GM19193 (cell line): ENCODE measurements around the gene CDH15.

ENCODE experiments used
- POLR2A ChIP-seq: IDR thresholded peaks from 4 replicates; pipeline ENCODE4 v1.6.1; 2011; ENCODE audit not compliant: insufficient read depth, insufficient read length; ENCODE audit errors: extremely low read depth

CDH15 gene

DNA sequence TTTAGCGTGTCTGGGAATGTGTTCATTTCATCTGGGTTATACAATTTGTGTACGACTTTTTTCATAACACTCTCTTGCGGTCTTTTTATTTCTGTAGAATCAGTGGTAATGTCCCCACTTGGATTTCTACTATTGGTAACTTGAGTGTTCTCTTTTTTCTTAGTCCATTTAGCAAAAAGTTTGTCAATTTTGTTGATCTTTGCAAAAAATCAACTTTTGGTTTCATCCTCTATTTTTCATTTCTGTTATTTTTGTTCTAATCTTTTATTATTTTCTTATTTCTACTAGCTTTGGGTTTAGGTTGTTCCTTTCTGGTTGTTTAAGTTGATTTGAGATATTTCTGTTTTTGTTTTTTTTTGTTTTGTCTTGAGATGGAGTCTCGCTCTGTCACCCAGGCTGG lies 36.4 kb downstream of the CDH15 start:
- TF ChIP-seq POLR2A: no peak

DNA sequence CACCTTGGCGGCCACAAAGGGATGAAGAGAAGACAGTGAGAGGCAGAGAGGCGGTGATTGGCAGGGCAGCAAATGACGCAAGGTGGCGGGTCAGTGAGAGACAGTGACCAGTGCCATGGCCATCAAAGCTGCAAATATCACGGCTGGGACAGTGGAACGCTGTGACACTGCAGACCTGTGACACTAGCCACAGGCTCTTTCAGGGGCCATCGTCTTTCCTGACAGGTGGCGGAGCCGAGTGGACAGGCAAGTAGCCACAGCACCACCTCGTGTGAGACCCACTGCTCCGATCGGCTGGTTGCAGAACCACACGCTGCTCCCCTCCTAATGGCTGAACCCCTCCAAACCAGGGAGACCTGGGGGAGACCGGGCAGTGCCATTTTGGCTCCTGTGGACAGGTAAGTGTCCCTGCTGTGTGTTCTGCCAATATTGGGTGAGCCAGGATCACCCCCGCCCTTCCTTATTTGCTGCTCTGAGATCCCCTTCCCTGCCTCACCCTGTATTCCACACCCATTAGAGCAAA lies 38.0 kb downstream of the CDH15 start:
- no peak for TF ChIP-seq POLR2A

DNA sequence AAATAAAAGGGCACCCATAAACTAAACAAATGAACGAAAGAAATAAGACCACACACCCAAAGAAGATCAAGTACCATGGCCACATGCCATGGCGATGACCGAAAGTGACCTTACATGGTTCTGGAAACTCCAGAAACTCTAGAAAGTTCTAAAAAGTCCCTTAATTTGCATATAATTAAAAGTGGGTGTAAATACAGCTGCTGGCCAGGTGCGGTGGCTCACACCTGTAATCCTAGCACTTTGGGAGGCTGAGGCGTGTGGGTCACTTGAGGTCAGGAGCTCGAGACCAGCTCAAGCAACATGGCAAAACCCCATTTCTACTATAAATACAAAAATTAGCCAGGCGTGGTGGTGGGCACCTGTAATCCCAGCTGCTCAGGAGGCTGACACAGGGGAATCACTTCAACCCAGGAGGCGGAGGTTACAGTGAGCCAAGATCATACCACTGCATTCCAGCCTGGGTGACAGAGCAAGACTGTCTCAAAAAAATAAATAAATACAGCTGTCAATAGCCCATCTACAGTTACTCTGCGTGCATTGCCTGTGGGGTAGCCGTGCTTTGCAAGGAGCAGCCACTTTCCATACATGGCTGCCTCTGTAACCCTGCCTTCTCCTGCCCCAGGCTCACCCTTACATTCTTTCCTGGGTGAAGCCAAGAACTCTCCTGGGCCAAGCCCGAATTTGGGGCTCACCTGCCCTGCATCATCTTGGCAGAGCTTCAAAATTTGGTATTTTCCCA lies 38.8 kb downstream of the CDH15 start:
- no peak for TF ChIP-seq POLR2A

DNA sequence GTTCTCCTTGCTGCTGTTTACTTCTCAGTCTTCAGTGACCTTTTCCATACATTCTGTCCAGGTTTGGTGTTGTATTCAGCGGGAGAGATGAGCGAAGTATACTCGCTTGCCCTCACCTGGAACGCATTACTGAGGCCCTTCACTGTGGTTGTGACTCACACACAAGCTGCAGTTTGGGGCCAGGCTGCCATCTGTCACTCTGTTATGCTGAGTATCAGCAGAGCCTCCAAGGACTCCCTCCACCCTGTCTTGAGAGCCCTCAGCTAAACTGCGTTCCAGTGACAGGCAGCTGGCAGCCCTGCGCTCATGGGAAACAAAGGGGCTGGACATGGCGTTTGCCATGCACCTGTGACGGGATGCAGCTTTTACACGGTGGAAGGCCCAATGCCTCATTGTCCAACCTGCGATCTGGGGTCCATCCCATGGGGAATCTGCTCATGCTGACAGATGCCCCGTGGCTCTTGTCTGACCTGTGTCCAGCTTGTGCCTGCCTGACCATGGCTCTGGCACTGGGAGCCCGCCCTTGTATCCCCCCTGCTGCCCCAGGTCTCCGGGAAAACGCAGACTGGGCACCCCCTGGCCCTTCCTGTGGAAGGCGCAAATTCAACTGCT lies 39.5 kb downstream of the CDH15 start:
- TF ChIP-seq POLR2A: no peak

DNA sequence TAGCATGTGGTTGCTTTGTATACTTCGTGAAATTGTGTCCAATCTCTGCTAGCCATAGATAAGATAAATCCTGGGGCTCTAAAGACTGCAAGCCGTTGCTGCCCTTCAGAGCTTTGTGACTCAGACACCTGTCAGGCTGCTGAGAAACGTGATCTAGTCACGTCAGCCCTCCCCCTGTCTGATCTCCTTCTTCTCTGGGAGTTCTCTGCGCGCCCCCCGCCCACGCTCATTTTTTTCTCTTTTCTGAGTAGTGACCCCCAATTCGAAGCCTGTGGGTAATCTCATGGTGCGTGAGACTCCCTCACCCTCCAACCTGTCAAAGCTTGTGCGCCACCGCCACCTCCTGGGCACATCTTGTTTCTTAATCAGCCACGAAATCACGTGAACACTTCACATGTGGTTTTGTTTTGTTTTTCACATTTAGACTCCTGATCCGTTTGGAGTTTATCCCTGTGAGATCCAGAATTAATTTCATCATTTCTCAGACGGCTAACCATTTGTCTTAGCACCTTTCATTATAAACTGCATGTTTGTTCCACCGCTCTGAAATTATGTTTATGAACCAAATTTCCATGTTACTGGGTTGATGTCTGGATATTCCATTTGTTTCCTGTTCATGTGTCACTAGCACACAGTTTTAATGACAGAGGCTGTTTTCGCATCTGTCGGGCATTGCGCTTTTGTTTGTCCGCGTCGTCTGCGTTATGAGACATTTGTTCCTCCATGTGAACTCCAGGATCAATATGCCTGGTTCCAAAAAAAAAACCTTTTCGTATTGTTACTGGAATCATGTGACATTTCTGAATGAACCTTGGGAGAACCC lies 45.0 kb downstream of the CDH15 start:
- TF ChIP-seq POLR2A: no peak

DNA sequence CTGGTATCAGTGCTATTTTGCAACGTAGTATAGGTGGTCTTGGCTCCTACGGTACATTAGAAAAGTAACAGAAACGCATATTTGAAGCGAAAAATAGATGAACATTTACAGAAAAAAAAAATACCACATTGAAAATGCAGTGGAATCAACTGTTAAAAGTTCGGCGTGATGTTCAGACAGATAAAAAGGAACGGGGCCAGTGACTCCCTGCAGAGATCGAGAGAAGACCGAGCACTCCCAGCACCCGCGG lies 45.5 kb downstream of the CDH15 start:
- no peak for TF ChIP-seq POLR2A

DNA sequence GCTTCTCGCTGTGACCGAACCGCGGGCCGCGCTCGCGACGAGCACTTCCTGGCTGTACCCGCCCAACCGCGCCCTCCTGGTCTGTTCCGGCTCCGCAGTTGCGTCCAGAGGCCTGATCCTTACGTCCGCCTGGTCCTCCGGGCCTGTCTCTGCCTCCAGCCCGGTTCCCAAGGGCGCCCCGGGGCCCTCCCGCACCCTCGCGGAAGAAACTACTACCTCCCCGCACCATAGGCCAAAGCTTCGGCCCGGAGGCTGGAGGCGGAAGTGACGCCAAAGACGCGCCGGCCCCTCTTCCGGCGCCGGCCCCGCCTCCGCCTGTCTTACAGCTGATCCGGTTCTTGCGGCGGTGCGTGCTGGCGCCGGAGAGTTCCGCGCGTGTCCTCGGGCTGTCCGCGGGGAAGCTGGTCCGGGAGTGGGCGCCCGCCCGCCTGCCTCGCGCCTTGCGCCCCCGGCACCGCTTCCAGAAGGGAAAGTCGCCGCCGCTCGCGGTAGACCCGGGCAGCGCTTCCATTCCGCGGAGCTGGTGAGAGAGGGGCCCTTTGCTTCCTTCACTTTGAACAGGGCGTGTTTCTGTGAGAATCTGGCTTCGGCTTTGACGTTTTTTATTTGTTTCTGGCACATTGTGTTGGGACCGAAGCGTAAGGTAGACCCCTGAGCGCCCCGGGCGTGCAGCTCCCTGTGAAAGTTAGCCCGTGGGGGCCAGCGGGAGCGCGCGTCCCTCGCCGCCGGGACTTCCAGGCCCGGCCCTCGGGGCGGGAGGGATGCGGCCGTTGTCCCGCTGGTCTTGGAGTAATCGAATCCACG lies 46.0 kb downstream of the CDH15 start, which contains the start of gene ZNF778:
Gene ZNF778 (plus strand): TSS at position 316 of the 804 bp plus-strand sequence. CDS start 3,425 bp downstream, outside the sequence.
- peak; percentile 90 for TF ChIP-seq POLR2A

DNA sequence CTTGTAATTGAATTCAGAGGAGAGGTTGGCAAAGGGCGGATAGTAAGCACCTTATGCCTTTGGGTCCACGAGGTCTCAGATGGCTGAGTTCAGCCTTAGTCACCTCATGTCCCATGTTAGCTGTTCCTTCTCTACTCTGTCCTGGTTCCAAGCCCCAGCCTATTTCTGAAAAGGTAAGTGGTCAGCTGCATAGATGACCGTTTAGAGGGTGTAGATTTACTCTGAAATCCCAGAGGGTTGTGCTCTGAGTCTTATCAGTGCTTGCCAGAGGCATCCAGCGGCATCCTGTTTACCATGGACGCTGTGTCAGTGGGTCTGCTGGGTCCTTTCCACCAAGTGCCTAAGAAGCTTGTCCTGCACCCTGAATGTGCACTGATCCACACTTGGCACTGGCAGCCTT lies 47.8 kb downstream of the CDH15 start:
- no peak for TF ChIP-seq POLR2A

DNA sequence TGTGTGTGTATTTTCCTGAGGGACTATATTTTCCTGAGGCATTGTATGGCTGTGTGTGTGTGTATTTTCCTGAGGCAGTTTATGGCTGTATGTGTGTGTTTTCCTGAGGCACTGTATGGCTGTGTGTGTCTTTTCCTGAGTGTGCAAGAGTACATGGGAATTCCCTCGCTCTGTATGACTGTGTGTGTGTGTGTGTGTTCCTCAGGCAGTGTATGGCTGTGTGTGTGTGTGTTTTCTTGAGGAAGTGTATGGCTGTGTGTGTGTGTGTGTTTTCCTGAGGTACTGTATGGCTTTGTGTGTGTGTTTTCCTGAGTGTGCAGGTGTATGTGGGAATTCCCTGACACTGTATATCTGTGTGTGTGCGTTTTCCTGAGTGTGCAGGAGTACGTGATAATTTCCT lies 50.1 kb downstream of the CDH15 start:
- no peak for TF ChIP-seq POLR2A

DNA sequence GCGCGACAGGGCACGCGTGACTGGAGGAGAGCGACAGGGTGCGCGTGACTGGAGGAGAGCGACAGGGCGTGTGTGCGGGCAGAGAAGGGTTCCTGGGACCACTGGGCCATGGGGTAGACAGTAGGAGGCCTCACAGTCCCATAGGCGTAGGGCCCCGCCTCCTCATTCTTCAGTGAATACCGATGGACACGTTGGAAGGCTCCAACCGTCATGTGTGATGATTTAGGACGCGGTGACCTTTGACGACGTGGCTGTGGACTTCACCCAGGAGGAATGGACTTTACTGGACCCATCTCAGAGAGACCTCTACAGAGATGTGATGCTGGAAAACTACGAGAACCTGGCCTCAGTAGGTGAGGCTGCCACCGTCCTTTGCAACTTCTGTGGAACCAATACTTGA lies 51.4 kb downstream of the CDH15 start:
- no peak for TF ChIP-seq POLR2A

DNA sequence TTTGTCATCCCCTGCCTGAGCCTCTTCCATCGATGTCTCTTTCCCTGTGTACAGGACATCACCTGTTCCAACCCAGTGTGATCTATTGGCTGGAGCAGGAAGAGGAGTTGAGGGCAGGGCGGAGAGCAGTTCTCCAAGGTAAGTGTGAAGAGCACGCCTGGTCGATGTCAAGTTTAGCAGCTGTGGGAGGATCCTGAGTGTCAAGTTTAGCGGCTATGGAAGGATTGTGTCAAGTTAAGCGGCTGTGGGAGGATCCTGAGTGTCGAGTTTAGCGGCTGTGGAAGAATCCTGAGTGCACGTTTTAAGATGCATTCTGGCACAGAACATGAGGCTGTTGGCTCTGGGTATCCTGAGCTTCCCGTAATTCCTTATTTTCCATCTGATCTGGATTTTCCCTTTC lies 53.1 kb downstream of the CDH15 start:
- TF ChIP-seq POLR2A: no peak

DNA sequence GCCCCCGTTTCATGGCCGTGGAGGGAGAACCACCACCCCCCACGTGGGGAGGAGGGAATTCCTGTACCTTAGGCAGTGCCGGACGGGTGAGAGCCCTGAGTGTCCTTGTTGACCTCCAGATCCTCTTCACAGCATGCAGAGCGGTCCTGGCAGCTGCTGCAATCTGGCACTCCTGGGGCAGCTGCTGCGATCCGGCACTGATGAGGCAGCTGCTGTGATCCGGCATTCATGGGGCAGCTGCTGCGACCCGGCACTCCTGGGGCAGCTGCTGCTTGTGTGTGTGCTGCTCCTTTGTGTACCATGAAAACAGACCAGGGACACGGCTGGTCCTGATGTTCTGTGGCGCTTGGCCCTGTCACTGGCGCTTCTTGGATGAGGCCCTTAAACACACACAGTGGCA lies 58.7 kb downstream of the CDH15 start:
- no peak for TF ChIP-seq POLR2A

DNA sequence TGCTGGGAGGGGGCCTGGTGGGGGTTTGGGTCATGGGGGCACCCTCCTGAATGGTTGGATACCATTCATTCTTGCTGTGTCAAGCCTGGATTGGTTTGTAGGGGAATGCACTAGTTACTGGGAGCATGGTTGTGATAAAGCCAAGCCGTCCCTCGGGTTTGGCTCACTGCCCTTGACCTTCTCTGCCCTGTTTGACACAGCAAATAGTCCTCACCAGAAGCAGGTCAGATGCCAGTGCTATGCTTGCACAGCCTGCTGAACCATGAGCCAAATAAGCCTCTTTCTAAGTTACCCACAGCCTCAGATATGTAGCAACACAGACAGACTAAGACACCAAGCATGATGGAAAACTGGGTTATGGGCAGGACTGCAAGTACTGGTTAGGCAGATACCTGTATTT lies 60.6 kb downstream of the CDH15 start:
- no peak for TF ChIP-seq POLR2A

DNA sequence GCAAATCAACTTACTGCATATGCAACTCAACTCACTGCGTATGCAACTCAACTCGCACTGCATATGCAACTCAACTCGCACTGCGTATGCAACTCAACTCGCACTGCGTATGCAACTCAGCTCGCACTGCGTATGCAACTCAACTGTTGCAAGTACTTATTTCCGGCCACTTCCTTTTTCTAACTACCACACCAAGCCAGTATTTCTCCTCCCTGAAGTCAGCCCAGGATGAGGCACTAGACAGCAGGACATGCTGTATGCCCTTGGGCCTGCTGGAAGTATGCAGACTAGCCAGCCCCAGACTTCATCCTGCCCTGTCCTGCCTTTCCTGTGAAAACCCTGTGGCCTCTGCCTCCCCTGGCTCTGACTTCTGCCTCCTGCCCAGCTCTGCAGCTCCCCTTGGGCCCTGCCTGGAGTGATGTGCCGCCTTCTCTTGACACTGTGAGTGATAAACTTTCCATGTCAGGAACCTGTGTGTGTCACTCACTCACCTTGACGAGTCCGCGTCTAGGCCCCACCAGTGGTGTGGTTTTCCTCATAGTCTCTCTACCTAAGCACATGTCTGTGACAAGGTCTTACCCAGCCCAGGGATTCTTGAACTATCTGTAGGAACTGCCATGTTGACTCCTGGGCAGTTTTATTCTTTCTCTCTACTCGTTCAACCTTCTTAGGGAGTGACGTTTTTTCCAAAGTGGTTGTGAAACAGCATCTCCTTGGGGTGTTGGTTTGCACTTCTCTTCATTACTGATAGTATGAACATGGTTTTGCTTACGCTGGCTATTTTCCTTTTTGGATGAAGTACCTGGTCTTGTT lies 62.3 kb downstream of the CDH15 start:
- no peak for TF ChIP-seq POLR2A
